K562 (cell line): ENCODE results near the gene PLEKHA7. TPM values are rescaled to one million over a fixed set of nuclear protein-coding genes. Genes with fewer than 3 reads are reported as not detected.

Experiments used
- ATAC-seq: fragments of 200-7000 bp; cut with Tn5 transposase; 3 replicates; pipeline ENCODE4 v1.9.1; 2020; ENCODE audit warnings: moderate library complexity
- BruUV-seq: library from RNA; stranded (reverse); fragments of 400-500 nt; replicated peaks from 2 replicates; lab custom pipeline; 2021; lab: Mats Ljungman, UMichigan
- CTCF ChIA-PET: fragments of 300-600 bp; formaldehyde crosslinking; extraction: SDS; loops from one replicate; lab custom pipeline; 2021; ENCODE audit warnings: low intra/inter-chr PET ratio; lab: Yijun Ruan, JAX
- POLR2A ChIA-PET: fragments of 300-600, 350-650 bp; sonication (Branson Sonifier 250); formaldehyde crosslinking; extraction: SDS; loops from one replicate; lab custom pipeline; 2021; ENCODE audit warnings: antibody characterized with exemption, inconsistent platforms; lab: Yijun Ruan, JAX
- DNase-seq, 4 experiments: peaks; one replicate each; pipeline versions ENCODE4 v3.0.0 to v3.0.0-alpha.2; 2011 to 2018; ENCODE audit warnings: low spot score in 3 of 4, mixed read lengths in 3 of 4; ENCODE audit errors: extremely low read depth in 1 of 4
- FAIRE-seq: peaks from 2 replicates; lab custom pipeline; 2011; peaks lifted over from hg19 to GRCh38; lab: Jason Lieb, UNC
- H2AFZ ChIP-seq: 2 replicates; pipeline ENCODE4 v1.6.0; 2011; ENCODE audit warnings: low read depth, low read length, control low read depth, inconsistent platforms
- H3K27ac ChIP-seq: fragments of 200-600 bp; 3 replicates; pipeline ENCODE4 v1.8.0; 2011; ENCODE audit warnings: low read depth, mild to moderate bottlenecking, control low read depth, inconsistent platforms, low read length, moderate library complexity, mixed read lengths; ENCODE audit errors: extremely low read depth
- H3K27me3 ChIP-seq, 2 experiments: fragments of 300-600 bp in 1 of 2; 2 replicates in 1 of 2; 3 replicates in 1 of 2; pipeline versions ENCODE4 v1.6.0 to v1.8.0; 2011; ENCODE audit warnings: inconsistent platforms in 2 of 2, low read length in 2 of 2, mild to moderate bottlenecking in 1 of 2, mixed read lengths in 1 of 2, moderate library complexity in 1 of 2; ENCODE audit not compliant: control insufficient read depth in 2 of 2, insufficient read depth in 2 of 2
- H3K36me3 ChIP-seq: fragments of 300-600 bp; 3 replicates; pipeline ENCODE4 v1.8.0; 2011; ENCODE audit warnings: mild to moderate bottlenecking, low read length, inconsistent platforms; ENCODE audit not compliant: control insufficient read depth, insufficient read depth
- H3K4me1 ChIP-seq, 2 experiments: fragments of 200-600 bp in 1 of 2; replicated peaks in 1 of 2; 2 replicates in 1 of 2; 3 replicates in 1 of 2; pipeline versions ENCODE4 v1.5.1 to v1.8.0; 2011; ENCODE audit warnings: inconsistent platforms in 2 of 2, low read length in 2 of 2, mild to moderate bottlenecking in 1 of 2, mixed read lengths in 1 of 2, moderate library complexity in 1 of 2; ENCODE audit not compliant: control insufficient read depth in 2 of 2, insufficient read depth in 2 of 2
- H3K4me2 ChIP-seq: 2 replicates; pipeline ENCODE4 v1.6.1; 2011; ENCODE audit warnings: low read length, control low read depth, inconsistent platforms, mixed read lengths; ENCODE audit not compliant: insufficient read depth
- H3K4me3 ChIP-seq: fragments of 200-600 bp; sonication (generic), shearing (Covaris generic); 2 replicates; pipeline ENCODE4 v1.5.1; 2016; ENCODE audit warnings: control low read depth, inconsistent platforms
- H3K79me2 ChIP-seq: fragments of 200-600 bp; 3 replicates; pipeline ENCODE4 v1.8.0; 2011; ENCODE audit warnings: low read length, inconsistent platforms; ENCODE audit not compliant: control insufficient read depth, insufficient read depth
- H3K9ac ChIP-seq, 2 experiments: 2 replicates each; pipeline versions ENCODE4 v1.6.0 to v1.6.1; 2011; ENCODE audit warnings: low read depth in 2 of 2, low read length in 2 of 2, control low read depth in 1 of 2, inconsistent platforms in 1 of 2, mild to moderate bottlenecking in 1 of 2, mixed read lengths in 1 of 2; ENCODE audit not compliant: insufficient read depth in 1 of 2
- H3K9me1 ChIP-seq: one replicate; pipeline ENCODE4 v1.6.0; 2011; ENCODE audit warnings: inconsistent platforms, mild to moderate bottlenecking, low read length, moderate library complexity; ENCODE audit not compliant: control insufficient read depth, insufficient read depth
- H3K9me3 ChIP-seq: replicated peaks from 2 replicates; pipeline ENCODE4 v1.5.1; 2011; ENCODE audit warnings: low read depth, low read length, inconsistent platforms; ENCODE audit not compliant: control insufficient read depth, insufficient read depth
- H4K20me1 ChIP-seq: replicated peaks from 2 replicates; pipeline ENCODE4 v1.6.1; 2011; ENCODE audit warnings: low read length, inconsistent platforms, mixed read lengths; ENCODE audit not compliant: control insufficient read depth, insufficient read depth
- DACH1 ChIP-seq: fragments of 450-650 bp; IDR thresholded peaks from 2 replicates; pipeline ENCODE4 v1.6.1; 2018; ENCODE audit not compliant: partially characterized antibody
- DPF2 ChIP-seq: fragments of 450-650 bp; IDR thresholded peaks from 2 replicates; pipeline ENCODE4 v1.6.1; 2016
- KLF16 ChIP-seq: IDR thresholded peaks from 2 replicates; pipeline ENCODE4 v1.6.1; 2016; ENCODE audit warnings: antibody characterized with exemption
- MTA1 ChIP-seq: fragments of 450-650 bp; IDR thresholded peaks from 2 replicates; pipeline ENCODE4 v1.6.1; 2017; ENCODE audit warnings: borderline replicate concordance
- OTX1 ChIP-seq: fragments of 450-650 bp; formaldehyde crosslinking; IDR thresholded peaks from 2 replicates; pipeline ENCODE4 v1.4.0; 2022; ENCODE audit warnings: mild to moderate bottlenecking
- XRCC5 ChIP-seq: fragments of 200-400 bp; formaldehyde crosslinking; IDR thresholded peaks from 2 replicates; pipeline ENCODE4 v1.6.1; 2017; ENCODE audit warnings: low read depth, mild to moderate bottlenecking, low read length
- ZNF121 ChIP-seq: sonication (generic); formaldehyde crosslinking; conservative IDR thresholded peaks from 2 replicates; pipeline ENCODE4 v1.8.0; 2022; ENCODE audit warnings: missing genetic modification reagents
- WGBS: fragments of 100-300 bp; shearing (Covaris generic); methylation state at CpG from one replicate; pipeline ENCODE4 v1.1.6; 2016; ENCODE audit warnings: low coverage, mixed read lengths; ENCODE audit not compliant: insufficient coverage; ENCODE audit errors: missing lambda C conversion rate; 5-methylcytosine and 5-hydroxymethylcytosine counted together
- in situ Hi-C: fragments of 300-500 bp; cut with MboI; formaldehyde crosslinking; loops from 4 replicates; pipeline ENCODE4 v1.15.0; 2018; ENCODE audit warnings: inconsistent platforms, mixed read lengths
- intact Hi-C: fragments of 100-400 bp; cut with micrococcal nuclease; formaldehyde crosslinking; loops from 2 replicates; pipeline ENCODE4 v1.14.2; 2022
- polyA plus RNA-seq, 8 experiments: library from polyadenylated mRNA; depleted of rRNA in 4 of 8; stranded (reverse) in 5 of 8; unstranded in 3 of 8; fragments of >200 nt; fragmentation: Nextera tagmentation in 2 of 8; fragmentation: Illumina TruSeq in 1 of 8; extraction: Ambion mirVana in 2 of 8; extraction: Trizol in 1 of 8; gene quantifications; 2 replicates each; pipeline versions ENCODE4 v1.2.1 to v1.2.3, GENCODE V29; 2011 to 2014; ENCODE audit warnings: inconsistent platforms in 1 of 8, missing spikeins in 1 of 8
- total RNA-seq, 7 experiments: library from RNA; depleted of rRNA in 6 of 7; stranded (reverse); fragments of >200 nt in 6 of 7; fragmentation: Illumina TruSeq in 2 of 7; extraction: Trizol in 2 of 7; gene quantifications; 2 replicates each; pipeline versions ENCODE4 v1.2.1 to v1.2.3, GENCODE V29; 2011 to 2021; ENCODE audit warnings: low replicate concordance in 1 of 7
- TF ChIP-seq, protein P1 (sequence below): sonication (generic); formaldehyde crosslinking; IDR thresholded peaks from 2 replicates; pipeline ENCODE4 v1.8.0; 2023; ENCODE audit warnings: missing genetic modification reagents, mild to moderate bottlenecking, borderline replicate concordance

The PLEKHA7 gene
- total and polyA plus RNA-seq, 9 of the 15 experiments (the other 6 are each of a cell fraction or from before 2014, with no cell fraction given) = 0.06 to 0.77 (median 0.20) TPM; not detected in 1

DNA sequence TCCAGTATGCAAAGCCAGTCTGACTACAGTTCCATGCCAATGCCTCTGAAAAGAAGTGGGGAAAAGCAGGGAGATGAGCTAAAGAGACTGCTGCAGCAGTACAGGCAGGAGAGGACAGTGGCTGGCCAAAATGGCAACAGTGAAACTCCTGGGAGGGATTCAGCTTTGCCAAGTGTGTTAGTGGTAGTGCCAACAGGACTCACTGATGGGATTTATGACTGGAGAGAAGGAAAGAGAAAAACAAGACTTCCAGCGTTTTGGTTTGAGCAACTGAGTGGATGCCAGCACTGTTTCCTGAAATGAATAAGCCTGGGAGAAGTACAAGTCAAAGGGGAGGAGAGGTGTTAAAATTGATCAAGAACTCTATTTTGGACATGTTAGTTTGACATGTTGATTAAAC lies 80.9 kb downstream of the PLEKHA7 start:
- in situ Hi-C loops = no loop called here
- no peak for DNase-seq
- Histone ChIP-seq H3K4me1 (no peaks in the 10 kb centered on the region), H2AFZ (no peak overlapping the region), H3K79me2 (no peaks in the 10 kb centered on the region), H3K4me3 (no peak overlapping the region), H3K9ac (no peak overlapping the region), H3K9me1 (no peaks in the 10 kb centered on the region), H3K4me2 (no peak overlapping the region), H3K27me3 (peaks cover 12 to 29% of the 10 kb centered on the region in 2 experiments; a peak in 3 of 5 replicates), H3K36me3 (no peaks in the 10 kb centered on the region), H3K9me3 (no peaks in the 10 kb centered on the region), H3K27ac (no peak overlapping the region), H4K20me1 (peaks cover 4% of the 10 kb centered on the region; the same call in 1 of the 2 replicates)
- ChIA-PET CTCF (no interaction called here), POLR2A (interaction anchor here (0.6 kb wide), 1 partner anchor 565 kb away, joined by 3 read pairs; no protein-coding TSS in a partner anchor)
- no peak for FAIRE-seq
- intact Hi-C loops = no loop called here
- no peak for ATAC-seq
- no TSS peak for BruUV-seq
- TF ChIP-seq DPF2 = no peak
- TF ChIP-seq ZNF121 (CRISPR knock-in tag) = no peak
- no peak for TF ChIP-seq KLF16
- no peak for TF ChIP-seq MTA1
- no peak for TF ChIP-seq OTX1 (CRISPR knock-in tag)
- TF ChIP-seq, protein P1, sequence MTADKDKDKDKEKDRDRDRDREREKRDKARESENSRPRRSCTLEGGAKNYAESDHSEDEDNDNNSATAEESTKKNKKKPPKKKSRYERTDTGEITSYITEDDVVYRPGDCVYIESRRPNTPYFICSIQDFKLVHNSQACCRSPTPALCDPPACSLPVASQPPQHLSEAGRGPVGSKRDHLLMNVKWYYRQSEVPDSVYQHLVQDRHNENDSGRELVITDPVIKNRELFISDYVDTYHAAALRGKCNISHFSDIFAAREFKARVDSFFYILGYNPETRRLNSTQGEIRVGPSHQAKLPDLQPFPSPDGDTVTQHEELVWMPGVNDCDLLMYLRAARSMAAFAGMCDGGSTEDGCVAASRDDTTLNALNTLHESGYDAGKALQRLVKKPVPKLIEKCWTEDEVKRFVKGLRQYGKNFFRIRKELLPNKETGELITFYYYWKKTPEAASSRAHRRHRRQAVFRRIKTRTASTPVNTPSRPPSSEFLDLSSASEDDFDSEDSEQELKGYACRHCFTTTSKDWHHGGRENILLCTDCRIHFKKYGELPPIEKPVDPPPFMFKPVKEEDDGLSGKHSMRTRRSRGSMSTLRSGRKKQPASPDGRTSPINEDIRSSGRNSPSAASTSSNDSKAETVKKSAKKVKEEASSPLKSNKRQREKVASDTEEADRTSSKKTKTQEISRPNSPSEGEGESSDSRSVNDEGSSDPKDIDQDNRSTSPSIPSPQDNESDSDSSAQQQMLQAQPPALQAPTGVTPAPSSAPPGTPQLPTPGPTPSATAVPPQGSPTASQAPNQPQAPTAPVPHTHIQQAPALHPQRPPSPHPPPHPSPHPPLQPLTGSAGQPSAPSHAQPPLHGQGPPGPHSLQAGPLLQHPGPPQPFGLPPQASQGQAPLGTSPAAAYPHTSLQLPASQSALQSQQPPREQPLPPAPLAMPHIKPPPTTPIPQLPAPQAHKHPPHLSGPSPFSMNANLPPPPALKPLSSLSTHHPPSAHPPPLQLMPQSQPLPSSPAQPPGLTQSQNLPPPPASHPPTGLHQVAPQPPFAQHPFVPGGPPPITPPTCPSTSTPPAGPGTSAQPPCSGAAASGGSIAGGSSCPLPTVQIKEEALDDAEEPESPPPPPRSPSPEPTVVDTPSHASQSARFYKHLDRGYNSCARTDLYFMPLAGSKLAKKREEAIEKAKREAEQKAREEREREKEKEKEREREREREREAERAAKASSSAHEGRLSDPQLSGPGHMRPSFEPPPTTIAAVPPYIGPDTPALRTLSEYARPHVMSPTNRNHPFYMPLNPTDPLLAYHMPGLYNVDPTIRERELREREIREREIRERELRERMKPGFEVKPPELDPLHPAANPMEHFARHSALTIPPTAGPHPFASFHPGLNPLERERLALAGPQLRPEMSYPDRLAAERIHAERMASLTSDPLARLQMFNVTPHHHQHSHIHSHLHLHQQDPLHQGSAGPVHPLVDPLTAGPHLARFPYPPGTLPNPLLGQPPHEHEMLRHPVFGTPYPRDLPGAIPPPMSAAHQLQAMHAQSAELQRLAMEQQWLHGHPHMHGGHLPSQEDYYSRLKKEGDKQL (CRISPR knock-in tag) = no peak
- TF ChIP-seq DACH1 = no peak
- no peak for TF ChIP-seq XRCC5
- WGBS = 0% methylated on average over 1 of the region's 1 CpG
